UCSD-AML1 (cell line): ENCODE data around the gene CYP4F12.

Source experiments
- DNase-seq: peaks from one replicate; lab custom pipeline; 2025; ENCODE audit not compliant: unreplicated experiment; lab: John Stamatoyannopoulos, UW

The CYP4F12 gene

DNA sequence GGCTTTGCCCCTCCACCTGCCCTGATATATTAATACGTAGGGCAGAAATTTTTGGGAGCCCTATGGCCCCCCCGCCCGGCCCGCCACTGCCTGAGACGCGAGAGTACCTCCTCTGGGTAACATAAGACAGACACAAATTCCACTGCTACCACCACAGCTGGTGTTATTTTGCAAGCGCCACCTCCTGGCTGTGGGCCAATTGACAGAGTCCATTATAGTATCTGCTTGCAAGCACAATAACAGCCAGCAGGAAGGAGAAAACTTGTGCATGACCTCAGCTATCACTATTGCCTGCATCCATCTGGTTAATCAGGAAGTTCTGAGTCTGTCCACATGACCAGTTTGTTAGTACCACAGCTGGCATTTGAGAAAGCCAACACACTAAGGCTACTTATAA, 29.6 kb downstream of the CYP4F12 start:
- peak; percentile 37 for DNase-seq

DNA sequence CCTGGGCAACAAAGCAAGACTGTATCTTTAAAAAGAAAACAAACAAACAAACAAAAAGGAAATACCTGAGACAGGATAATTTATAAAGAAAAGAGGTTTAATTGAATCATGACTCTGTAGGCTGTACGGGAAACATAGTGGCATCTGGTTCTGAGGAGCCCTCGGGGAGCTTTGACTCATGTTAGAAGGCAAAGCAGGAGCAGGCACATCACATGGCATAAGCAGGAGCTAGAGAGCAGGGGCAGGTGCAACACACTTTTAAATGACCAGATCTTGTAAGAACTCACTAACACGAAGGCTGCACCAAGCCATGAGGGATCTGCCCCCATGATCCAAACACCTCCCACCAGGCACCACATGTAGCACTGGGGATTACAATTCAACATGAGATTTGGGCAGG, 41.8 kb downstream of the CYP4F12 start:
- no peak for DNase-seq

DNA sequence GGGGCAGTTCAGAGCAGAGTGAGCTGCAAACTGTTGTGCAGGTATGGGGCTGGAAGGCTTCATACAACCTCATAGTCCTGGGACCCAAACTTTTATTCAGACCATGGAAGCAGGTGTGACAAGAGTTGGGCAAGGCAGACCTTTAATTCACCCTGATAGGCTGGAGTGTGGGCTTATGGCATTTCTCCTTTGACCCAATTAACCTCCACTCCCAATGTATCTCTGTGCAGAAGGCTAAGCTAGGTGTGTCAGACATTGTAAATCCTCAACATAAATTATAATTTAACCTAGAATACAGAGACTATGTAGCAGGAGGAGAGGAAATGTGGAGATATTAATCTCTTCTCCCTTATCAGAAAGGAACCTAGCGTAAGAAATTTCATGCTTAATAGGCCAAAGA, 42.8 kb downstream of the CYP4F12 start:
- no peak for DNase-seq

DNA sequence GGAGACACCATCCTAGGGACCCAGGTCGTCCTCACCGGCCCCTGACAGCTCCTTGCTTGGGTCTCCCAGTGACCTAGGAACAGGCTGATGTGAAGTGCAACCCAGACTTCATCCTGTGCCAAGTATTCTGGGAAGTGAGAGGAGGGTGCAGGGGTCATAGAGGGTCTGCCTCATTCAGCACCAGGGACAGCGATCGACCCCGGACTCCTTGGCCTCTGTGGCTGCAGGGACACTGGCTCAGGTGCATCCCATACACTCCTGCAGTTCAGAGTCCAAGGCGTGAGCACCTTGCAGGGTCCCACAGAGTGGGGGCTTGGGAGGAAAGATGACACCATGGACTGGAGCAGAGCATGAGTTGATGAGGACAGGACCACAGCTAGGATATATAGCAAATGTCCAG, 44.9 kb downstream of the CYP4F12 start:
- no peak for DNase-seq

DNA sequence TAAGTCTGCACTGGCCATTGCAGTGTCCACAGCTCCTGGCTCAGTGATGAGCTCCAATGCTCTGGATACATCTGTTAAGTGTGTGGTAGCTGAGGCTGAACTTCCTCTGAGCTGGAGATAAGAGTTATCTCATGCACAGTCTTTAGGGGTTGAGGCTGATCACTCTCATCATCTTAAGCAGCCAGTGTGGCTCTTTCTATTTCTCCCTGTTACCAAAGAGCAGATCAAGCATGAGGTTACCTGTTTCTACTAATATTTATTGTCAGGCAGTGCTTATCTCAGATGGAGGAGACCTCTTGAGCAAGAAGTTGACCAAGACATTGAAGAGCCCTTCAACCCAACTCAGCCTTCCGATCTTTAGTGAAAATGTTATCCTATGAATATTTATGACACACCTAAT, 48.4 kb downstream of the CYP4F12 start:
- no peak for DNase-seq

DNA sequence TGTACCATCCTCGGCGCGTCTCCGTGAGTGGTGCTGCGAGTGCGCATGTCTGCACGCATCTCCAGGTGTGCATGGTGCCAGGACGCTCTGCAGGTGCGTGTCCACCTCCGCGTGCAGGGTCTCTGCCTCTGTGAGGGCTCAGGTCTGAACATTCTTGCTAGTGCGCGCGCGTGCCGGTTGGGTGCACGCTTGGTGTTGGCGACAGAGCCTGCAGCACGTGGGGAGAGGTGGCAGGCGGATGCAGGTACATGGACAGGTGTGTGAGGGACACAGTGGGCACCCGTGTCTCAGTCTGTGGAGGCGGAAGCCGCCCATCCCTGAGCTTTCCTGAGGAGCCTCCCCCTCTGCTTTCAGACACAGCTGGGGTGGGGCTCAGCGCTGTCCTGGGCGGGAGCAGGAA, 50.1 kb downstream of the CYP4F12 start:
- no peak for DNase-seq

DNA sequence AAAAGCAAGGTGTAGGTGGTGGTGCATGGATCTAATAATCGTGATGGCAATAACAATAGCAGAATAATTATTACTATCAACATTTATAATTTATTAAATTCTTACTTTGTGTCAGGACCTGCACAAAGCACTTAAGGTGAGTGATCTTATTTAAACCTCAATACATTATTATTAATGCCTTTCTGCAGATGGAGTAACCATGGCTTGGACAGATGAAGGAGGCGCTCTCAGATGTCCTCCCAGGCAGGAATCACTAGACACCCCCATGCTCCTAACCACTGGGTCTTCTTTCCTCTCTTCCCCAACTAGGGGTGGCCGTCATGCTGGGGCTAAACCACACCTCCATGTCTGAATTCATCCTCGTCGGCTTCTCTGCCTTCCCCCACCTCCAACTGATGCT, 54.8 kb downstream of the CYP4F12 start, which contains the start of gene OR10H2:
TSS of gene OR10H2 (plus strand) at position 301 of the 400 bp plus-strand sequence. CDS start at position 321, 20 bp downstream.
- DNase-seq: no peak

DNA sequence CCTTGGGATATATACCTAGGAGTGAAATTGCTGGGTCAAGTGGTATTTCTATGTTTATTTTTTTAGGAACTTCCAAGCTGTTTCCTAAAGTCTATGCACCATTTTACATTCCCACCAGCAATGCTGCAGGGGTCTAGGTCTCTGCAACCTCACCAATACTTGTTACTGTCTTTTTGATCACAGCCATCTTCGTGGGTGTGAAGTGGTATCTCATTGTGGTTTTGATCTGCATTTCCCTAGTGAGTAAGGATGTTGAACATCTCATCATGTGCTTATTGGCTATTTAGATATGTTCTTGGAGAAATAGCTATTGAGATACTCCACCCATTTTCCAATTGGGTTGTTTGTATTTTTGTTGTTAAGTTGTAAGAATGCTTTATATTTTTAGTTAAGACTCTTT, 57.7 kb downstream of the CYP4F12 start:
- no peak for DNase-seq

DNA sequence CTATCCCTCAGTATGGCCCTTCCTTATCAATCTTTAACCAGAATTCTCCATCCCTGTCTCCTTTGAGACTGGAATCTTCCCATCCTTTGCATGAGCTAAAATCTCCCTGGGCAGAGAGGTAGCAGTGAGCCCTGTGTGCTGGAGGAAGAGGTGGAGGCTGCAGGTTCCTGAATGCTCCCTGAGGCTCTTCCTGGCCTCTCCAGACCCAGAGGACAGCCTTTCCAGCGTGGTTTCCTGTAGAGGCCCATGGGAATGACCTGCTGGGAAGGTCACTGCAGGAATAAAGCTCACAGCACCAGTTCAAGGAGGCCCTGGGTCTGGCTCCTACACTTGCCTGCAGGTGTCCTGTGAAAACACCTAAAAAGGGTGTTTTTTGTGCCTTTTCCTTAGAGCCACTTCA, 59.5 kb downstream of the CYP4F12 start:
- DNase-seq: no peak

DNA sequence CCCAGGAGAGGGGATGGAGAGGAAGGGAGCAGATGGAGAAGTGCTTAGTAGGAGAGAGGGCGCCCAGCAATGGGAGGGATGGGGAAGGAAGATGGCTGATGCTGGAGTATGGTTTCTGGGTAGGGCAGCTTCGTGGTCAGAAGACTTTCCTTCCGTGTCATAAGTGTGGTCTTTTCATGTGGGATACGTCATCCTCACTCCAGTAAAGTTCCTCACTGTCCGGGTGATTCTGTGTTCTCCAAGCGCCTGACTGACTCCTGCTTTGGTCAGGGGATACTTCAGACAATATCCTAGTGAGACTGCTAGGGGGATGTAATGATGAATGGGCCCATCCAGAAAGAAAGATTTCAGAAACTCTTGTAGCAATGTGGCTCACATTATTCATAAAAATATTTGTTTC, 61.0 kb downstream of the CYP4F12 start:
- DNase-seq: no peak

DNA sequence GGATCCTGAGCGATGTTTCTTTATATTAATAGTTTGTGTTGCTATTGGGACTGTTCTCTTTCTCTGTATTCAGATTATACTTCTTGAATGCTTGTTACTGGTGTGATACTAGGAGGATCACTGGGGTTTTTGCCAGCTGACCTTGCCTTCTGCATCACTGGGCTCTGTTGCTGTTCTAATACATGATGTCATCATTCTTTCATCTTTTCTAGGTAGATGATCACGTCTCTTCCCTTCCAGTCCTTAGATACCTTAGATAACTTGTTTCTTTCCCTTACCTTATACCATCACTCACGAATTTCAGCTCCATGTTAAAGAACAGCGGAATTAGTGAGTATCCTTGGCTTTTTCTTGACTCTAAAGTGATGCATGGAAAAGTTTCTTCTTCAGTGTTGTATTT, 64.8 kb downstream of the CYP4F12 start, which contains the start of gene OR10H3:
TSS of gene OR10H3 (plus strand) at position 264 of the 400 bp plus-strand sequence. CDS start 3,408 bp downstream, outside the sequence.
- no peak for DNase-seq

DNA sequence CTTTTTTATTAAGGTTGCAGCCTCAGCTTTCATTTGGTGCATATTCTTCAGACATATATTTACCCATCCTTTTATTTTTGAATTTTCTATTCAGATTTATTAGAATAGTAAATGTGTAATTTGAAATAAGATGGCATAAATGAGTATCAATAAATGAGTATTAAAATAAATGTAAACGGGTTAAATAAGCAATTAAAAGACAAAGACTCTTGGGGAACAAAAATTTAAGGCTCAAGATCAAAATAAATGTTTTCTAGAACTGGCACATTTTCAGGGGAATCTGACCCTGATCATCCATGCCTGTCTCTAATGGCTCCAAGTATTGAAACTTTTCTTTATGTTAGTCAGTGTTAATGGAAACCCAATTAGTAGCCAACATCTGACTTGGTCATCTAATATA, 67.9 kb downstream of the CYP4F12 start:
- no peak for DNase-seq
